ENCODE data around the gene HTR3D. TPM values are rescaled to one million over a fixed set of nuclear protein-coding genes. Genes with fewer than 3 reads are reported as not detected.

The HTR3D gene
- total RNA-seq (2014; rRNA removed; shearing (Covaris generic)) (not detected in 2 replicates), polyA plus RNA-seq (2016; fragmentation: Nextera tagmentation; extraction: Ambion mirVana) (not detected in 2 replicates)

- H3K4me1 ChIP-seq (ENCODE audit: insufficient read depth): no peaks in the 10 kb centered on the region
- H3K36me3 ChIP-seq (ENCODE audit: low read depth): no peaks in the 10 kb centered on the region
- 52 to 55% methylated on average over 4 of the region's 4 CpGs for WGBS, 2 experiments (ENCODE audit: low coverage in 1 of 2, low lambda C conversion rate in 2 of 2, missing lambda C conversion rate in 2 of 2)
- no peak within 1 kb of the TSS for H2AFZ ChIP-seq
- no peak within 1 kb of the TSS for H3K4me3 ChIP-seq
- H3K79me2 ChIP-seq (ENCODE audit: insufficient read depth): no peaks in the 10 kb centered on the region
- no peaks in the 10 kb centered on the region for H4K20me1 ChIP-seq (ENCODE audit: insufficient read depth)
- H3K4me2 ChIP-seq (ENCODE audit: unreplicated experiment): no peak within 1 kb of the TSS
- no peak within 1 kb of the TSS for H3K27ac ChIP-seq
- H3K9ac ChIP-seq: no peak within 1 kb of the TSS
- in situ Hi-C loops (cut with MboI): no loop called here
- no peak for TF ChIP-seq EZH2phosphoT487 (IDR thresholded peaks at IDR 0.05; ENCODE audit: insufficient read depth, low read depth)
- TF ChIP-seq EZH2 (IDR thresholded peaks at IDR 0.05; ENCODE audit: insufficient read depth, poor library complexity, severe bottlenecking): no peak
- no peaks in the 10 kb centered on the region for H3K9me2 ChIP-seq (ENCODE audit: insufficient read depth)
- no peaks in the 10 kb centered on the region for H3F3A ChIP-seq (ENCODE audit: insufficient read depth)
- DNase-seq: no peak
- peaks cover 10% of the 10 kb centered on the region; the same call in 1 of the 2 replicates for H3K27me3 ChIP-seq (replicated peaks; ENCODE audit: insufficient read depth)
- no peaks in the 10 kb centered on the region for H3K9me3 ChIP-seq (ENCODE audit: low read depth)
Measured at GRCh38 chr3:184031187-184031792, at the start of gene HTR3D. HTR3D (plus strand) TSS chr3:184031742; CDS start chr3:184031742, 0 bp downstream.

- H3K4me3 ChIP-seq: no peak overlapping the region
- DNase-seq: no peak
- 80 to 81% methylated on average over 6 of the region's 6 CpGs for WGBS, 2 experiments (ENCODE audit: low coverage in 1 of 2, low lambda C conversion rate in 2 of 2, missing lambda C conversion rate in 2 of 2)
Measured at GRCh38 chr3:183981990-183982644, 49.4 kb upstream of the HTR3D start.

GRCh38 chr3:183984127-183984740 is 47.3 kb upstream of the HTR3D start:
- no peaks in the 10 kb centered on the region for H3K27me3 ChIP-seq (replicated peaks; ENCODE audit: insufficient read depth)
- no peaks in the 10 kb centered on the region for H3K9me2 ChIP-seq (ENCODE audit: insufficient read depth)
- in situ Hi-C loops (cut with MboI): no loop called here
- no peaks in the 10 kb centered on the region for H3K79me2 ChIP-seq (ENCODE audit: insufficient read depth)
- no peak overlapping the region for H3K9ac ChIP-seq
- H3F3A ChIP-seq (ENCODE audit: insufficient read depth): no peaks in the 10 kb centered on the region
- 68 to 71% methylated on average over 4 of the region's 4 CpGs for WGBS, 2 experiments (ENCODE audit: low coverage in 1 of 2, low lambda C conversion rate in 2 of 2, missing lambda C conversion rate in 2 of 2)
- no peaks in the 10 kb centered on the region for H3K9me3 ChIP-seq (ENCODE audit: low read depth)
- H4K20me1 ChIP-seq (ENCODE audit: insufficient read depth): no peaks in the 10 kb centered on the region
- H2AFZ ChIP-seq: no peak overlapping the region
- H3K36me3 ChIP-seq (ENCODE audit: low read depth): peaks cover 26% of the 10 kb centered on the region; the same call in 1 of the 2 replicates
- H3K27ac ChIP-seq: no peak overlapping the region
- DNase-seq: no peak
- no peaks in the 10 kb centered on the region for H3K4me1 ChIP-seq (ENCODE audit: insufficient read depth)
- no peak overlapping the region for H3K4me3 ChIP-seq
- no peak overlapping the region for H3K4me2 ChIP-seq (ENCODE audit: unreplicated experiment)
- TF ChIP-seq EZH2phosphoT487 (IDR thresholded peaks at IDR 0.05; ENCODE audit: insufficient read depth, low read depth) (no peak), EZH2 (IDR thresholded peaks at IDR 0.05; ENCODE audit: insufficient read depth, poor library complexity, severe bottlenecking) (no peak)

More at GRCh38 chr3:183981990-183982644, 49.4 kb upstream of the HTR3D start:
- in situ Hi-C loops (cut with MboI): no loop called here
- no peak overlapping the region for H3K9ac ChIP-seq
- H3K36me3 ChIP-seq (ENCODE audit: low read depth): peaks cover 29% of the 10 kb centered on the region; the same call in 1 of the 2 replicates
- no peak overlapping the region for H2AFZ ChIP-seq
- no peaks in the 10 kb centered on the region for H3K27me3 ChIP-seq (replicated peaks; ENCODE audit: insufficient read depth)
- H3F3A ChIP-seq (ENCODE audit: insufficient read depth): no peaks in the 10 kb centered on the region
- TF ChIP-seq EZH2 (IDR thresholded peaks at IDR 0.05; ENCODE audit: insufficient read depth, poor library complexity, severe bottlenecking) (no peak), EZH2phosphoT487 (IDR thresholded peaks at IDR 0.05; ENCODE audit: insufficient read depth, low read depth) (no peak)
- H4K20me1 ChIP-seq (ENCODE audit: insufficient read depth): no peaks in the 10 kb centered on the region
- no peak overlapping the region for H3K4me2 ChIP-seq (ENCODE audit: unreplicated experiment)
- no peaks in the 10 kb centered on the region for H3K9me3 ChIP-seq (ENCODE audit: low read depth)
- no peaks in the 10 kb centered on the region for H3K79me2 ChIP-seq (ENCODE audit: insufficient read depth)
- H3K27ac ChIP-seq: no peak overlapping the region
- H3K4me1 ChIP-seq (ENCODE audit: insufficient read depth): no peaks in the 10 kb centered on the region
- H3K9me2 ChIP-seq (ENCODE audit: insufficient read depth): no peaks in the 10 kb centered on the region

- Histone ChIP-seq H3K9me3 (ENCODE audit: low read depth) (no peaks in the 10 kb centered on the region), H3K4me3 (no peak overlapping the region), H4K20me1 (ENCODE audit: insufficient read depth) (no peaks in the 10 kb centered on the region), H3K79me2 (ENCODE audit: insufficient read depth) (no peaks in the 10 kb centered on the region), H3K9ac (no peak overlapping the region), H3K9me2 (ENCODE audit: insufficient read depth) (no peaks in the 10 kb centered on the region), H3K27ac (no peak overlapping the region), H3F3A (ENCODE audit: insufficient read depth) (no peaks in the 10 kb centered on the region), H2AFZ (no peak overlapping the region), H3K36me3 (ENCODE audit: low read depth) (peaks cover 26% of the 10 kb centered on the region; the same call in 1 of the 2 replicates), H3K27me3 (replicated peaks; ENCODE audit: insufficient read depth) (no peaks in the 10 kb centered on the region), H3K4me1 (ENCODE audit: insufficient read depth) (no peaks in the 10 kb centered on the region), H3K4me2 (ENCODE audit: unreplicated experiment) (no peak overlapping the region)
- in situ Hi-C loops (cut with MboI): no loop called here
- DNase-seq: no peak
- TF ChIP-seq EZH2phosphoT487 (IDR thresholded peaks at IDR 0.05; ENCODE audit: insufficient read depth, low read depth): no peak
- no peak for TF ChIP-seq EZH2 (IDR thresholded peaks at IDR 0.05; ENCODE audit: insufficient read depth, poor library complexity, severe bottlenecking)
- WGBS, 2 experiments (ENCODE audit: low coverage in 1 of 2, low lambda C conversion rate in 2 of 2, missing lambda C conversion rate in 2 of 2): 88 to 89% methylated on average over 11 of the region's 11 CpGs
Measured at GRCh38 chr3:183984749-183985729, 46.5 kb upstream of the HTR3D start.

Data from GM23248 (cell line).